ENCODE data around the gene ZSCAN29. TPM values are rescaled to one million over a fixed set of nuclear protein-coding genes. Genes with fewer than 3 reads are reported as not detected.

ZSCAN29 gene
- total RNA-seq, 1 experiment from 2014 or later: 36.3 TPM

- Histone ChIP-seq H3K4me2 (no peak overlapping the region), H3K27me3 (ENCODE audit: insufficient read depth, low read depth) (no peaks in the 10 kb centered on the region), H3K27ac (no peak overlapping the region), H4K20me1 (ENCODE audit: insufficient read depth) (no peaks in the 10 kb centered on the region), H3K9me3 (ENCODE audit: insufficient read depth, low read depth) (no peaks in the 10 kb centered on the region), H3K9me2 (ENCODE audit: insufficient read depth) (no peaks in the 10 kb centered on the region), H3K4me3 (no peak overlapping the region), H2AFZ (no peak overlapping the region), H3F3A (ENCODE audit: insufficient read depth, low read depth) (peaks cover 10% of the 10 kb centered on the region; the same call in 1 of the 2 replicates), H3K36me3 (ENCODE audit: low read depth) (peaks cover 12% of the 10 kb centered on the region; the same call in 1 of the 2 replicates), H3K79me2 (ENCODE audit: low read depth) (no peaks in the 10 kb centered on the region), H3K4me1 (replicated peaks; ENCODE audit: insufficient read depth) (no peaks in the 10 kb centered on the region)
- ChIA-PET POLR2A (ENCODE audit: unreplicated experiment) (no interaction called here), CTCF (no interaction called here)
- no TSS peak for BruUV-seq (replicated peaks)
- DNase-seq: no peak
- TF ChIP-seq EZH2 (IDR thresholded peaks at IDR 0.05; ENCODE audit: low read depth) (no peak), CTCF (conservative IDR thresholded peaks at IDR 0.05) (no peak)
- intact Hi-C loops (cut with micrococcal nuclease; ENCODE audit: unreplicated experiment): no loop called here
Observed at GRCh38 chr15:43408789-43409188, 37.9 kb upstream of the ZSCAN29 start.

GRCh38 chr15:43406808-43407207 lies 36.0 kb upstream of the ZSCAN29 start:
- Histone ChIP-seq H3K4me3 (no peak overlapping the region), H3K36me3 (ENCODE audit: low read depth) (peaks cover 7% of the 10 kb centered on the region; the same call in 1 of the 2 replicates), H3K27me3 (ENCODE audit: insufficient read depth, low read depth) (no peaks in the 10 kb centered on the region), H2AFZ (no peak overlapping the region), H3K27ac (no peak overlapping the region), H3K9me2 (ENCODE audit: insufficient read depth) (no peaks in the 10 kb centered on the region), H3K4me2 (no peak overlapping the region), H3K4me1 (replicated peaks; ENCODE audit: insufficient read depth) (no peaks in the 10 kb centered on the region), H3F3A (ENCODE audit: insufficient read depth, low read depth) (peaks cover 10% of the 10 kb centered on the region; the same call in 1 of the 2 replicates), H3K9me3 (ENCODE audit: insufficient read depth, low read depth) (no peaks in the 10 kb centered on the region), H4K20me1 (ENCODE audit: insufficient read depth) (no peaks in the 10 kb centered on the region), H3K79me2 (ENCODE audit: low read depth) (no peaks in the 10 kb centered on the region)
- CTCF ChIA-PET: no interaction called here
- POLR2A ChIA-PET (ENCODE audit: unreplicated experiment): no interaction called here
- TF ChIP-seq EZH2 (IDR thresholded peaks at IDR 0.05; ENCODE audit: low read depth): no peak
- TF ChIP-seq CTCF (conservative IDR thresholded peaks at IDR 0.05): no peak
- no peak for DNase-seq
- intact Hi-C loops (cut with micrococcal nuclease; ENCODE audit: unreplicated experiment): no loop called here
- BruUV-seq (replicated peaks): no TSS peak

GRCh38 chr15:43406189-43406588 lies 35.3 kb upstream of the ZSCAN29 start:
- no TSS peak for BruUV-seq (replicated peaks)
- intact Hi-C loops (cut with micrococcal nuclease; ENCODE audit: unreplicated experiment): no loop called here
- no peaks in the 10 kb centered on the region for H4K20me1 ChIP-seq (ENCODE audit: insufficient read depth)

More at GRCh38 chr15:43406189-43406588, 35.3 kb upstream of the ZSCAN29 start:
- no peak overlapping the region for H3K27ac ChIP-seq
- no peak overlapping the region for H3K4me2 ChIP-seq
- no peaks in the 10 kb centered on the region for H3K4me1 ChIP-seq (replicated peaks; ENCODE audit: insufficient read depth)
- H3K36me3 ChIP-seq (ENCODE audit: low read depth): peaks cover 7% of the 10 kb centered on the region; the same call in 1 of the 2 replicates
- TF ChIP-seq EZH2 (IDR thresholded peaks at IDR 0.05; ENCODE audit: low read depth): no peak
- no peak for TF ChIP-seq CTCF (conservative IDR thresholded peaks at IDR 0.05)
- no peak overlapping the region for H3K4me3 ChIP-seq
- peaks cover 10% of the 10 kb centered on the region; the same call in 1 of the 2 replicates for H3F3A ChIP-seq (ENCODE audit: insufficient read depth, low read depth)
- H3K9me2 ChIP-seq (ENCODE audit: insufficient read depth): no peaks in the 10 kb centered on the region
- H3K9me3 ChIP-seq (ENCODE audit: insufficient read depth, low read depth): no peaks in the 10 kb centered on the region
- CTCF ChIA-PET: no interaction called here
- no peak overlapping the region for H2AFZ ChIP-seq
- POLR2A ChIA-PET (ENCODE audit: unreplicated experiment): no interaction called here
- H3K27me3 ChIP-seq (ENCODE audit: insufficient read depth, low read depth): no peaks in the 10 kb centered on the region
- no peak for DNase-seq
- H3K79me2 ChIP-seq (ENCODE audit: low read depth): no peaks in the 10 kb centered on the region

All from PC-9 (cell line).